H1 (cell line): ENCODE results near the gene GPR35. TPM values are rescaled to one million over a fixed set of nuclear protein-coding genes. Genes with fewer than 3 reads are reported as not detected.

Experiments
- FOSL1 ChIP-seq: IDR thresholded peaks from 2 replicates; pipeline ENCODE4 v1.6.1; 2011; ENCODE audit warnings: mild to moderate bottlenecking, low read depth, low read length, moderate library complexity; ENCODE audit not compliant: insufficient read depth
- KDM5A ChIP-seq: fragments of 200-600 bp; IDR thresholded peaks from 2 replicates; pipeline ENCODE4 v1.7.1; 2012; ENCODE audit warnings: mild to moderate bottlenecking, low read length, inconsistent platforms, mixed read lengths
- polyA plus RNA-seq, 7 experiments: library from polyadenylated mRNA; depleted of rRNA in 3 of 7; stranded (reverse) in 5 of 7; unstranded in 2 of 7; fragments of >200 nt in 5 of 7; fragments of 200-250 nt in 2 of 7; gene quantifications; 1 replicate in 5 of 7; 2 replicates in 1 of 7; 4 replicates in 1 of 7; pipeline versions ENCODE4 v1.2.1 to v1.2.3, GENCODE V29; 2011 to 2013; ENCODE audit warnings: missing spikeins in 2 of 7, mixed read lengths in 2 of 7
- total RNA-seq: library from RNA; stranded (reverse); fragmentation: NEBNext Ultra II Directional; extraction: Animal tissue kit (Norgen Biotek cat#: 25700); gene quantifications from 2 replicates; pipeline ENCODE4 v1.2.1, GENCODE V29; 2021

Gene GPR35
- total and polyA plus RNA-seq, 2 of the 8 experiments (the other 6 are each of a cell fraction or from before 2014, with no cell fraction given) = 0.47 TPM; not detected in 1

DNA sequence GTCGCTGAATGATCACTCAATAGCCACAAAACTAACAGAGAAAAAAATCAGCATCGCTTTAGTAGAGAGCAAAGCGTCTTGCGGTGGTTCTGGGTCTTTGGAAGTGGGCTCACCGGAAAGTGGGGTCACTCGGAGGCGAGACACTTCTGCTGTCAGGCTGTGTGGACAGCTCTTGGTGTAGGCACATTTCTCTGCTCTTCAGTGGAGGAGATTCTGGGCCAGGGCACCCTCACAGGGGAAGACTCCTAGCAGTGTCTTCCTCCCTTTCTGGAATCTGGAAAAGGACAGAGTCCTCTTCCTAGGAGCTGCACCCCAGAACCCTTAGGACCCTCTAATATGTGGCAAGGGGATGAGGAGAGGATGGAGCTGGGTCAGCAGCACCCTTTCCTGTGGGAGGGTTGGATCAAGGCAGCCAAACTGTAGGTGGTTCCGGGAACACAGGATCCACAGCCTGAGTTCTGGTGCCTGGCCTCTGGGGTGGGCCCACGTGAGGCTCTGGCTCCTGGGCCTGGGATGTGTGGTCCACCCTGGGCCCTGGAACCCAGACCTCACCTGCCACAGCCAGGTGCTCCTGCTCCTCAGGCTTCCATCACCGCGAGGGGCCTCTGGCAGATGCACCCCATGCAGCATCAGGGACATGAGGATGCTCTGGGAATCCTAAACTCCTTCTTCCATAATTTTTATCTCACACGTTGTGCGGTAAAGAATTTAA lies 25.1 kb downstream of the GPR35 start (continued):
- no peak for TF ChIP-seq FOSL1
- TF ChIP-seq KDM5A = no peak
- TF ChIP-seq, all 59 proteins: peak for 0
